HFFc6 (cell line): Measurements from ENCODE around the gene SSBP2. TPM values are rescaled to one million over a fixed set of nuclear protein-coding genes. Genes with fewer than 3 reads are reported as not detected.

Experiments used
- DNase-seq: peaks from one replicate; pipeline ENCODE4 v3.0.0-alpha.2; 2018
- H3K27ac Mint-ChIP-seq: 2 replicates; pipeline ENCODE4 v1.8.0; 2020; ENCODE audit warnings: mild to moderate bottlenecking, mixed read lengths
- H3K27me3 Mint-ChIP-seq: 2 replicates; pipeline ENCODE4 v1.8.0; 2021; ENCODE audit warnings: mild to moderate bottlenecking, moderate library complexity, mixed read lengths; ENCODE audit not compliant: insufficient read depth
- H3K36me3 Mint-ChIP-seq: 2 replicates; pipeline ENCODE4 v1.8.0; 2021; ENCODE audit warnings: low read depth, mixed read lengths
- H3K4me1 Mint-ChIP-seq: 2 replicates; pipeline ENCODE4 v1.8.0; 2020; ENCODE audit warnings: low read depth, mixed read lengths
- H3K4me3 Mint-ChIP-seq: 2 replicates; pipeline ENCODE4 v1.8.0; 2020; ENCODE audit warnings: mild to moderate bottlenecking, moderate library complexity, mixed read lengths
- H3K9me3 Mint-ChIP-seq: 2 replicates; pipeline ENCODE4 v1.8.0; 2020; ENCODE audit warnings: mild to moderate bottlenecking, mixed read lengths
- CTCF ChIP-seq: fragments of 200-600 bp; sonication (generic); IDR thresholded peaks from 2 replicates; pipeline ENCODE4 v1.5.0; 2021; ENCODE audit warnings: antibody characterized with exemption, mild to moderate bottlenecking
- total RNA-seq, 6 experiments: library from RNA; stranded (reverse); fragmentation: NEBNext Ultra II Directional; extraction: Animal tissue kit (Norgen Biotek cat#: 25700); gene quantifications; 2 replicates in 1 of 6; 3 replicates in 5 of 6; pipeline ENCODE4 v1.2.3, GENCODE V29; 2021

The SSBP2 gene
- total RNA-seq, 6 experiments from 2014 or later = 21.0 to 28.6 (median 25.1) TPM

- DNase-seq = no peak
- Mint-ChIP-seq H3K27me3 (peaks cover 1% of the 10 kb centered on the region; the same call in 1 of the 2 replicates), H3K27ac (no peak overlapping the region), H3K4me3 (no peak overlapping the region), H3K36me3 (0 out of 2 replicates have a peak, but pooled peaks cover under 1% of the 10 kb centered on the region), H3K4me1 (no peaks in the 10 kb centered on the region), H3K9me3 (no peaks in the 10 kb centered on the region)
- no peak for TF ChIP-seq CTCF
Observed at GRCh38 chr5:81400375-81400774, 350.5 kb downstream of the SSBP2 start.

DNA sequence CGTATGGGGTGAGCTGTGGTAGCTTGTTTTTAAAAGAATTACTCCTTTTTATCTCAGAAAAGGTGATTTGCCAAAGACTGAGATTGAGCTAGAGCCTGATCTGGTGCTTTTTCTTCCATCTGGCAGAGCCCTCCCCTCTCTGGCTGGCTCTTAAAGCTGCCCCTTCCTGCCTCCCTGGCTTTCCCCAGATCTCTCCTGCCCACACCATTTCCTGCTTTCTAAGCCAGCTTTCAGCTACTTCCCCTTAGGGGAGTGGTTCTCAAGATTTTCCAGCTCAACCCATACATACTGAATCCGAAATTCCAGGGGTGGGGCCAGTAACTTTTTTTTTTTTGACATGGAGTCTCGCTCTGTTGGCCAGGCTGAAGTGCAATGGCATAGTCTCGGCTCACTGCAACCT lies 352.2 kb downstream of the SSBP2 start:
- Mint-ChIP-seq H3K4me3 (no peak overlapping the region), H3K27ac (no peak overlapping the region), H3K9me3 (no peaks in the 10 kb centered on the region), H3K36me3 (0 out of 2 replicates have a peak, but pooled peaks cover 5% of the 10 kb centered on the region), H3K27me3 (peaks cover 1% of the 10 kb centered on the region; the same call in 1 of the 2 replicates), H3K4me1 (no peaks in the 10 kb centered on the region)
- no peak for DNase-seq
- no peak for TF ChIP-seq CTCF

DNA sequence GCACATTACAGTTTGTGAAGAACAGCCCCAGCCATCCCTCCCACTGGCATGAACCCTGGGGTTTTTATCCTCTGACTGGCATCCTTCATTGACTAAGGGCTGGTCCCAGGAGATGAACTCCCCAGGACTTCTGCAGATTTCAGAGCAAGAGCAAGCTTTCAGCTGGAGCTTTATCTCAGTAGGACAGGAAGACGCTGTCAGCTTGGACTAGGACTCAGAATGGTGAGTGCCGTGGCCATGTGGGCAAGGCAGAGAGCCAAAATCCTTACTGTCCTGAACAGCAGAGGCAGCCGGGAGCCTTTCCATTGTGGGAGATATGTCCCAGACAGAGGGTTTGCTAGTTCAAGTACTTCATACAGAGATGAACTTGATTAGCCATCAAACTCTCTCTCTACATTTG lies 353.7 kb downstream of the SSBP2 start:
- DNase-seq = peak; percentile 30
- Mint-ChIP-seq H3K9me3 (no peaks in the 10 kb centered on the region), H3K36me3 (0 out of 2 replicates have a peak, but pooled peaks cover 5% of the 10 kb centered on the region), H3K4me1 (no peaks in the 10 kb centered on the region), H3K27ac (no peak overlapping the region), H3K27me3 (peaks cover 1% of the 10 kb centered on the region; the same call in 1 of the 2 replicates), H3K4me3 (no peak overlapping the region)
- TF ChIP-seq CTCF = no peak

- Mint-ChIP-seq H3K36me3 (0 out of 2 replicates have a peak, but pooled peaks cover 5% of the 10 kb centered on the region), H3K27me3 (peaks cover 1% of the 10 kb centered on the region; the same call in 1 of the 2 replicates), H3K4me1 (no peaks in the 10 kb centered on the region), H3K27ac (no peak overlapping the region), H3K4me3 (no peak overlapping the region), H3K9me3 (no peaks in the 10 kb centered on the region)
- no peak for TF ChIP-seq CTCF
- no peak for DNase-seq
Observed at GRCh38 chr5:81395262-81395661, 355.6 kb downstream of the SSBP2 start.

DNA sequence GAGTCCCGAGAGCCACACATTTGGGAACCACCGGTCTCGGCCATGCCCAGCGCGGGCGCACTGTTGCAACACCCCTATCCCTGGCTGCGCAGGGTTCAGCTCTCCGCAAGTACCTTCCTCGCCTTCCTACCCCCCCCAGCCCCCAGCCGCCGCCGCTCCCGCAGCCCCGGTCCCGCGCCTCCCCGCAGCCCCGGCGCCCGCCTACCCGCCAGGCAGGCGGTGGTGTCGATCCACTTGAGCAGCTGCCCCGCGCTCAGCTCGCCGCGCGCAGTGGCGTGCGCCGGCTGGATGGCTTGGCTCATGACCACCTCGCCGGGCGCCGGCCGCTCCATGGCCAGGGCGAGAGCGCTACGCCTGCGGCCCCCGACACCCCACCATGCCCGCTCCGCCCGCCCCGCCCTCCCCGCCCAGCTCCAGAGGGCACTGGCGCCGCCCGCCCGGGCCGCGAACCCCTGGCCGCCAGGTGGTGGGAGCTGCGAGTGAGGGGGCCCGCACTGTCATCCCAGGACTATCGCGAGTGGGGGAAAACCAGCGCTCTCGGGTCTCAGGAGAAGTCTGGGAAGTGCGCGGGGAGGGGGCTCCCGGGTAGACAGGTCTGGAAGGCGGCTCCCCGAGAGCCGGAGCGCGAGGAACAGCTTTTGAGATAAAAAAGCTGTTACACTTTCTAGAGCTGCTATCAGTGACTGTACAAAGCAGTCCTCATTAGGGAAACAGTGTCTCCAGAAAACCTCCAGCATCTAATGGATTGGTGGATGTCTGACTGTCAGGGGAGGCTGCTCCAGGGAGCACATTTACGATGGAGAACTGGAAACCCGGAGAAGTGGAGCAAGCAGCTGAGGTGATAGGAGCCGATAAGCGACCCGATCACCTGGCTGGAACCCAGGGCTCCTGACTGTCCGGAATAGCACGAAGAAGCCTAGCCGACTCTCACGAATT lies 356.8 kb downstream of the SSBP2 start, which contains the start of gene ACOT12:
ACOT12 (minus strand) TSS at position 352 of the 936 bp plus-strand sequence; CDS start at position 332, 20 bp downstream.
- no peaks in the 10 kb centered on the region for H3K9me3 Mint-ChIP-seq
- no peak within 1 kb of the TSS for H3K27ac Mint-ChIP-seq
- H3K36me3 Mint-ChIP-seq = 0 out of 2 replicates have a peak, but pooled peaks cover 5% of the 10 kb centered on the region
- no peak for TF ChIP-seq CTCF
- no peaks in the 10 kb centered on the region for H3K4me1 Mint-ChIP-seq
- no peak for DNase-seq
- peaks cover 1% of the 10 kb centered on the region; the same call in 1 of the 2 replicates for H3K27me3 Mint-ChIP-seq
- H3K4me3 Mint-ChIP-seq = peak within 1 kb of the TSS; percentile 71
